WERI-Rb-1 (cell line): ENCODE measurements around the gene N4BP2.
"Not testable (repeated sequence)": the region's sequence is repeated elsewhere in the genome, so short reads cannot be mapped to it uniquely, and the experiment has no call there.

Experiments
- DNase-seq: peaks from one replicate; pipeline ENCODE4 v3.0.0-alpha.2; 2020
- H3K27ac ChIP-seq: fragments of 250-450 bp; sonication (Bioruptor Pico); 2 replicates; pipeline ENCODE4 v1.5.1; 2020; ENCODE audit warnings: mild to moderate bottlenecking, moderate library complexity
- H3K27me3 ChIP-seq: fragments of 250-450 bp; sonication (Bioruptor Pico); 2 replicates; pipeline ENCODE4 v1.5.1; 2021; ENCODE audit warnings: mild to moderate bottlenecking, low read depth, moderate library complexity; ENCODE audit not compliant: insufficient read depth, severe bottlenecking
- H3K36me3 ChIP-seq: fragments of 250-450 bp; sonication (Bioruptor Pico); 2 replicates; pipeline ENCODE4 v1.5.1; 2020; ENCODE audit warnings: mild to moderate bottlenecking, moderate library complexity
- H3K4me3 ChIP-seq: 2 replicates; pipeline ENCODE4 v1.5.1; 2011; ENCODE audit warnings: low read depth, mild to moderate bottlenecking, control low read depth, low read length
- H3K9me3 ChIP-seq: fragments of 250-450 bp; sonication (Bioruptor Pico); 2 replicates; pipeline ENCODE4 v1.5.1; 2021; ENCODE audit warnings: mild to moderate bottlenecking, moderate library complexity; ENCODE audit not compliant: severe bottlenecking
- TF ChIP-seq, protein P1 (sequence below): IDR thresholded peaks from 2 replicates; pipeline ENCODE4 v1.5.1; 2011; ENCODE audit warnings: low read depth, mild to moderate bottlenecking, control low read depth, inconsistent platforms, low read length

N4BP2 gene

DNA sequence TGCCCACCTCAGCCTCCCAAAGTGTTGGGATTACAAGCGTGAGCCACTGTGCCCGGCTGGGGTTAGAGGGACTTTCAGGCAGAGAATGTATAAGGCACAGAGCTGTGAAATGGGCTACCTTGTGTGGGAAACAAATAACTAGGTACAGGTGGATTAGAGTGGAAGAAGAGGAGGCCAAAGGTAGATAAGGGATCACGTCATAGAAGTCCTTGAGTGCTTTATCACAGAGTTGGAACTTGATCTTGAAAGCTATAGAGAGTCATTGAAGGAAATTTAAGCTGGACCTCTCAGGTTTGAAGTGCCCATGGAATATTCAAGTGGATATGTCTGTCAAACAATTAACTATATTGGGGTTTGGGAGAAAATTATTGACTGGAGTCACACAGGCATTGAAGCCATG is 8.4 kb downstream of the N4BP2 start:
- Histone ChIP-seq H3K27ac (no peak overlapping the region), H3K4me3 (no peak overlapping the region), H3K9me3 (no peaks in the 10 kb centered on the region), H3K27me3 (no peaks in the 10 kb centered on the region), H3K36me3 (peaks cover 58% of the 10 kb centered on the region)
- no peak for DNase-seq
- TF ChIP-seq, protein P1, sequence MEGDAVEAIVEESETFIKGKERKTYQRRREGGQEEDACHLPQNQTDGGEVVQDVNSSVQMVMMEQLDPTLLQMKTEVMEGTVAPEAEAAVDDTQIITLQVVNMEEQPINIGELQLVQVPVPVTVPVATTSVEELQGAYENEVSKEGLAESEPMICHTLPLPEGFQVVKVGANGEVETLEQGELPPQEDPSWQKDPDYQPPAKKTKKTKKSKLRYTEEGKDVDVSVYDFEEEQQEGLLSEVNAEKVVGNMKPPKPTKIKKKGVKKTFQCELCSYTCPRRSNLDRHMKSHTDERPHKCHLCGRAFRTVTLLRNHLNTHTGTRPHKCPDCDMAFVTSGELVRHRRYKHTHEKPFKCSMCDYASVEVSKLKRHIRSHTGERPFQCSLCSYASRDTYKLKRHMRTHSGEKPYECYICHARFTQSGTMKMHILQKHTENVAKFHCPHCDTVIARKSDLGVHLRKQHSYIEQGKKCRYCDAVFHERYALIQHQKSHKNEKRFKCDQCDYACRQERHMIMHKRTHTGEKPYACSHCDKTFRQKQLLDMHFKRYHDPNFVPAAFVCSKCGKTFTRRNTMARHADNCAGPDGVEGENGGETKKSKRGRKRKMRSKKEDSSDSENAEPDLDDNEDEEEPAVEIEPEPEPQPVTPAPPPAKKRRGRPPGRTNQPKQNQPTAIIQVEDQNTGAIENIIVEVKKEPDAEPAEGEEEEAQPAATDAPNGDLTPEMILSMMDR: no peak

DNA sequence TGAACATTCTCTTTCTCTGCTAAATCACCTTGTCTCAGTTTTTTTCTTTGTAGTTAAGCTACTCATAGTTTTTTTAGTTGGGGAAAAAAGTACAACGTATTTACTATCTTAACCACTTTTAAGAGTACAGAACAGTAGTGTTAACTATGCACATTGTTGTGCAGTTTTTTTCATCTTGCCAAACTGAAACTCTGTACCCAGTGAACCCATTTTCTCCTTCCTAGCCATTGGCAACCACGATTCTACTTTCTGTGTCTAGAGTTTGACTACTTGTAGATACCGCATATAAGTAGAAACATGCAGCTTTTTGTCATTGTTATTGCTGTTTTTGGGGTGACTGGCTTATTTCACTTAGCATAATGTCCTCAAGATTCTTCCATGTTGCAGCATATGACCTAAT is 10.0 kb downstream of the N4BP2 start:
- H3K27ac ChIP-seq: no peak overlapping the region
- H3K27me3 ChIP-seq: no peaks in the 10 kb centered on the region
- H3K36me3 ChIP-seq: peaks cover 48% of the 10 kb centered on the region
- H3K4me3 ChIP-seq: no peak overlapping the region
- TF ChIP-seq, protein P1: no peak
- H3K9me3 ChIP-seq: no peaks in the 10 kb centered on the region
- no peak for DNase-seq

GRCh38 chr4:40070387-40070786 is 13.7 kb downstream of the N4BP2 start:
- peaks cover 42% of the 10 kb centered on the region for H3K36me3 ChIP-seq
- no peaks in the 10 kb centered on the region for H3K27me3 ChIP-seq
- H3K4me3 ChIP-seq: no peak overlapping the region
- TF ChIP-seq, protein P1: no peak
- H3K9me3 ChIP-seq: no peaks in the 10 kb centered on the region
- no peak overlapping the region for H3K27ac ChIP-seq
- no peak for DNase-seq

DNA sequence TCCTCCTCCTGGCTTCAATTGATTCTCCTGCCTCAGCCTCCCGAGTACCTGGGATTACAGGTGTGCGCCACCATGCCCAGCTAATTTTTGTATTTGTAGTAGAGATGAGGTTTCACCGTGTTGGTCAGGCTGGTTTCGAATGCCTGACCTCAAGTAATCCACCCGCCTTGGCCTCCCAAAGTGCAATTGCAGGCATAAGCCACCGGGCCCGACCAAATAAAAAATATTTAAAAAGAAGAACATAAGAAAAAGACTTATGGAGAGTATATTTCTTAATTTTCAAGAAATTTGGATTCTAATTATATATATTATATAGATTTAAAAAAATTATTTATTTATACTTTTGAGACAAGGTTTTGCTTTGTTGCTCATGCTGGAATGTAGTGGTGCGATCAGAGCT is 29.8 kb downstream of the N4BP2 start:
- DNase-seq: no peak
- no peaks in the 10 kb centered on the region for H3K9me3 ChIP-seq
- no peaks in the 10 kb centered on the region for H3K27me3 ChIP-seq
- no peak overlapping the region for H3K27ac ChIP-seq
- TF ChIP-seq, protein P1: no peak
- peaks cover 40% of the 10 kb centered on the region for H3K36me3 ChIP-seq
- no peak overlapping the region for H3K4me3 ChIP-seq

DNA sequence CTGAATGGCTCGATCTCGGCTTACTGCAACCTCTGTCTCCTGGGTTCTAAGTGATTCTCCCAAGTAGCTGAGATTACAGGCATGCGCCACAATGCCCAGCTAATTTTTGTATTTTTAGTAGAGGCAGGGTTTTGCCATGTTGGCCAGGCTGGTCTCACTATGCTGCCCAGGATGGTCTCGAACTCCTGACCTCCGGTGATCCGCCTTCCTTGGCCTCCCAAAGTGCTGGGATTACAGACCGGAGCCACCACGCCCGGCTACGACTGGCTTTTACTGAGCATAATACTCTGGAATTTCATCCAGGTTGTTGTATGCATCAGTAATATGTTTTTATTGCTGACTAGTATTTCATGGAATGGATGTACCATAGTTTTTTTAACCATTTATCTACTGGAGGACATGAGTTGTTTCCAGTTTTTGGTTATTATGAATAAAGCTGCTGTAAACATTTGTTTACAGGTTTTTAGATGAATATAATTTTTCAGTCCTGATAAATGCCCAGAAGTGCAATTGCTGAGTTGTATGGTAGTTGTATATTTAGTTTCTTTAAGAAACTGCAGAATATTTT is 31.2 kb downstream of the N4BP2 start:
- Histone ChIP-seq H3K27ac (no peak overlapping the region), H3K9me3 (no peaks in the 10 kb centered on the region), H3K4me3 (no peak overlapping the region), H3K27me3 (no peaks in the 10 kb centered on the region), H3K36me3 (peaks cover 31% of the 10 kb centered on the region)
- TF ChIP-seq, protein P1: no peak
- DNase-seq: no peak

GRCh38 chr4:40093400-40093799 is 36.8 kb downstream of the N4BP2 start:
- not testable (repeated sequence) for H3K27ac ChIP-seq

More at GRCh38 chr4:40093400-40093799, 36.8 kb downstream of the N4BP2 start:
- H3K27me3 ChIP-seq, H3K9me3 ChIP-seq, H3K4me3 ChIP-seq, DNase-seq: not testable (repeated sequence)
- H3K36me3 ChIP-seq: peaks cover 38% of the 10 kb centered on the region
